Epithelial cell of prostate (primary cell): ENCODE measurements around the gene PPFIA3.
A peak's percentile ranks its signal among the peaks of the same experiment; 100 is the strongest.
"Not testable (repeated sequence)": the region's sequence is repeated elsewhere in the genome, so short reads cannot be mapped to it uniquely, and the experiment has no call there.

ENCODE experiments used
- DNase-seq: peaks from one replicate; pipeline ENCODE4 v3.0.0-alpha.2; 2011; ENCODE audit warnings: low read depth, low spot score
- H3K27ac ChIP-seq: fragments of 450-650 bp; 2 replicates; pipeline ENCODE4 v1.5.1; 2017; ENCODE audit warnings: mild to moderate bottlenecking

PPFIA3 gene

GRCh38 chr19:49167857-49168409 lies 48.6 kb downstream of the PPFIA3 start:
- no peak for DNase-seq

GRCh38 chr19:49168421-49168820 lies 49.1 kb downstream of the PPFIA3 start:
- no peak for DNase-seq
- no peak overlapping the region for H3K27ac ChIP-seq

More at GRCh38 chr19:49167857-49168409, 48.6 kb downstream of the PPFIA3 start:
- no peak overlapping the region for H3K27ac ChIP-seq

GRCh38 chr19:49173198-49173597 lies 53.9 kb downstream of the PPFIA3 start:
- H3K27ac ChIP-seq, result no peak overlapping the region
- no peak for DNase-seq

GRCh38 chr19:49180659-49181058 lies 61.3 kb downstream of the PPFIA3 start:
- DNase-seq, result no peak
- no peak overlapping the region for H3K27ac ChIP-seq

- not testable (repeated sequence) for H3K27ac ChIP-seq, DNase-seq
Measured at GRCh38 chr19:49182010-49182847, 62.9 kb downstream of the PPFIA3 start.

GRCh38 chr19:49182848-49183375 lies 63.6 kb downstream of the PPFIA3 start:
- no peak overlapping the region for H3K27ac ChIP-seq
- no peak for DNase-seq

- H3K27ac ChIP-seq, result no peak overlapping the region
- DNase-seq, result no peak
Measured at GRCh38 chr19:49186108-49186507, 66.8 kb downstream of the PPFIA3 start.

GRCh38 chr19:49188626-49189200 lies 69.4 kb downstream of the PPFIA3 start:
- H3K27ac ChIP-seq, result no peak overlapping the region
- DNase-seq, result no peak

- no peak for DNase-seq
- H3K27ac ChIP-seq, result no peak overlapping the region
Measured at GRCh38 chr19:49189259-49189658, 69.9 kb downstream of the PPFIA3 start.

GRCh38 chr19:49190781-49191180 lies 71.4 kb downstream of the PPFIA3 start:
- no peak overlapping the region for H3K27ac ChIP-seq
- DNase-seq, result no peak

- no peak for DNase-seq
- no peak overlapping the region for H3K27ac ChIP-seq
Measured at GRCh38 chr19:49193822-49194394, 74.6 kb downstream of the PPFIA3 start.

- DNase-seq, result no peak
- H3K27ac ChIP-seq, result no peak overlapping the region
Measured at GRCh38 chr19:49194408-49194807, 75.1 kb downstream of the PPFIA3 start.

GRCh38 chr19:49196527-49197240 lies 77.3 kb downstream of the PPFIA3 start:
- DNase-seq, result no peak
- no peak overlapping the region for H3K27ac ChIP-seq

- no peak for DNase-seq
- H3K27ac ChIP-seq, result peak overlapping the region; percentile 18
Measured at GRCh38 chr19:49200238-49200862, 81.0 kb downstream of the PPFIA3 start.
